ENCODE data around the gene LRP2. TPM values are rescaled to one million over a fixed set of nuclear protein-coding genes. Genes with fewer than 3 reads are reported as not detected.

LRP2 gene
- total and polyA plus RNA-seq, 2 experiments from 2014 or later, result 0.68 to 2.7 TPM

DNA sequence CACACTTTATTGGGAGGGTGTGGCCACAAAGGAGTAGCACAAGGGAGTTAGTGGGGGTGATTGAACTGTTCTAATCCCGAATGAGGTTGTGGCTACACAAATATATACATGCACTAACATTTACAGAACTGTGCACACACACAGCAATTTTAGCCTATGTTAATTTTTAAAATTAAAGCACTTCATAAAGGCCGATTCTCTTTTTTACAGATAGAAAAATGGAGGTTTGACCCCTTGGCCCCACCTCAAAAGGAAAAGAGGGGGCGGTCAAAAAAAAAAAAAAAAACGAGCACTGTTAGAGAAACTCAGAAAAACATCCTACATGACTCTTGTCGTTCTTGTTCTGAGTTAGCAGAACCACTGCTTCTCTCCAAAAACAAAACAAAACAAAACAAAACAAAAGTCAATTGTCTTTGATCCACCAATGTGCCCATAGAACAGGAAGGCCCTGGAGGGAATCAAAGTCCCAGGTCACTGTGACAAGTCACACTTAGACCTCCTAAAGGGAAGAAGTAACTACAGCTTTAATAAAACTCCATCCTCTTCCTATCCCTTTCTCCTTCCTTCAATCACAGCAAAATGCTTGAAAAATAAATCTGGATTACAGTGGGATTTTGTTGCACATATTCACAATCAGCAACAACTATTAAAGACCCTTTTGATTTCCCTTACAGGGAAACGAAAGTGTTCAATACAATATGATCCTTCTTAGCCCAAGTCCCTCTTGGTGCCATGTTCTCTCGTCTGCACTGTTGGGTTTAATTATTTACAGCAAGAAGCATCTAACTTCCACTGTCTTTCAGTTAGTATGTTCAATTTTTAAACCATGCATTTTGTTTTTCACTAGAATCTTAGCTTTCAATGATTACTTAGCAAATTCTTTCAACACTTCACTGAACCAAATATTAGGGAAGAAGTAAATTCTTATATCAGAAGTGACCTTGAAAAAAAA lies 16.6 kb downstream of the LRP2 start:
- Histone ChIP-seq H3K36me3 (ENCODE audit: insufficient read depth) (no peaks in the 10 kb centered on the region), H3K4me1 (ENCODE audit: insufficient read depth) (no peaks in the 10 kb centered on the region), H3K27me3 (ENCODE audit: insufficient read depth) (no peaks in the 10 kb centered on the region), H3K79me2 (replicated peaks; ENCODE audit: insufficient read depth) (no peaks in the 10 kb centered on the region), H3F3A (replicated peaks; ENCODE audit: low read depth) (no peaks in the 10 kb centered on the region), H3K27ac (ENCODE audit: low read depth) (no peak overlapping the region), H2AFZ (no peak overlapping the region), H4K20me1 (replicated peaks; ENCODE audit: insufficient read depth) (no peaks in the 10 kb centered on the region), H3K4me3 (no peak overlapping the region), H3K9me2 (ENCODE audit: insufficient read depth) (0 out of 2 replicates have a peak, but pooled peaks cover under 1% of the 10 kb centered on the region), H3K4me2 (no peak overlapping the region)
- no peaks in the 10 kb centered on the region for H3K9me3 Mint-ChIP-seq
- H3K27me3 Mint-ChIP-seq (ENCODE audit: insufficient read depth, low read depth, poor library complexity), result no peaks in the 10 kb centered on the region
- TF ChIP-seq EZH2 (IDR thresholded peaks at IDR 0.05; ENCODE audit: low read depth, unreplicated experiment), result no peak
- no peak for TF ChIP-seq JUNB (IDR thresholded peaks at IDR 0.05; ENCODE audit: unreplicated experiment)
- TF ChIP-seq CREB1 (CRISPR knock-in tag; IDR thresholded peaks at IDR 0.05; ENCODE audit: low read depth), result no peak
- no peak for TF ChIP-seq EZH2phosphoT487 (IDR thresholded peaks at IDR 0.05; ENCODE audit: unreplicated experiment)
- TF ChIP-seq ZNF331 (CRISPR knock-in tag; IDR thresholded peaks at IDR 0.05; ENCODE audit: low read depth), result no peak
- TF ChIP-seq, protein P1, sequence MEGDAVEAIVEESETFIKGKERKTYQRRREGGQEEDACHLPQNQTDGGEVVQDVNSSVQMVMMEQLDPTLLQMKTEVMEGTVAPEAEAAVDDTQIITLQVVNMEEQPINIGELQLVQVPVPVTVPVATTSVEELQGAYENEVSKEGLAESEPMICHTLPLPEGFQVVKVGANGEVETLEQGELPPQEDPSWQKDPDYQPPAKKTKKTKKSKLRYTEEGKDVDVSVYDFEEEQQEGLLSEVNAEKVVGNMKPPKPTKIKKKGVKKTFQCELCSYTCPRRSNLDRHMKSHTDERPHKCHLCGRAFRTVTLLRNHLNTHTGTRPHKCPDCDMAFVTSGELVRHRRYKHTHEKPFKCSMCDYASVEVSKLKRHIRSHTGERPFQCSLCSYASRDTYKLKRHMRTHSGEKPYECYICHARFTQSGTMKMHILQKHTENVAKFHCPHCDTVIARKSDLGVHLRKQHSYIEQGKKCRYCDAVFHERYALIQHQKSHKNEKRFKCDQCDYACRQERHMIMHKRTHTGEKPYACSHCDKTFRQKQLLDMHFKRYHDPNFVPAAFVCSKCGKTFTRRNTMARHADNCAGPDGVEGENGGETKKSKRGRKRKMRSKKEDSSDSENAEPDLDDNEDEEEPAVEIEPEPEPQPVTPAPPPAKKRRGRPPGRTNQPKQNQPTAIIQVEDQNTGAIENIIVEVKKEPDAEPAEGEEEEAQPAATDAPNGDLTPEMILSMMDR (conservative IDR thresholded peaks at IDR 0.05; ENCODE audit: low read depth in 2 of 2), result no peak
- TF ChIP-seq, protein P2, sequence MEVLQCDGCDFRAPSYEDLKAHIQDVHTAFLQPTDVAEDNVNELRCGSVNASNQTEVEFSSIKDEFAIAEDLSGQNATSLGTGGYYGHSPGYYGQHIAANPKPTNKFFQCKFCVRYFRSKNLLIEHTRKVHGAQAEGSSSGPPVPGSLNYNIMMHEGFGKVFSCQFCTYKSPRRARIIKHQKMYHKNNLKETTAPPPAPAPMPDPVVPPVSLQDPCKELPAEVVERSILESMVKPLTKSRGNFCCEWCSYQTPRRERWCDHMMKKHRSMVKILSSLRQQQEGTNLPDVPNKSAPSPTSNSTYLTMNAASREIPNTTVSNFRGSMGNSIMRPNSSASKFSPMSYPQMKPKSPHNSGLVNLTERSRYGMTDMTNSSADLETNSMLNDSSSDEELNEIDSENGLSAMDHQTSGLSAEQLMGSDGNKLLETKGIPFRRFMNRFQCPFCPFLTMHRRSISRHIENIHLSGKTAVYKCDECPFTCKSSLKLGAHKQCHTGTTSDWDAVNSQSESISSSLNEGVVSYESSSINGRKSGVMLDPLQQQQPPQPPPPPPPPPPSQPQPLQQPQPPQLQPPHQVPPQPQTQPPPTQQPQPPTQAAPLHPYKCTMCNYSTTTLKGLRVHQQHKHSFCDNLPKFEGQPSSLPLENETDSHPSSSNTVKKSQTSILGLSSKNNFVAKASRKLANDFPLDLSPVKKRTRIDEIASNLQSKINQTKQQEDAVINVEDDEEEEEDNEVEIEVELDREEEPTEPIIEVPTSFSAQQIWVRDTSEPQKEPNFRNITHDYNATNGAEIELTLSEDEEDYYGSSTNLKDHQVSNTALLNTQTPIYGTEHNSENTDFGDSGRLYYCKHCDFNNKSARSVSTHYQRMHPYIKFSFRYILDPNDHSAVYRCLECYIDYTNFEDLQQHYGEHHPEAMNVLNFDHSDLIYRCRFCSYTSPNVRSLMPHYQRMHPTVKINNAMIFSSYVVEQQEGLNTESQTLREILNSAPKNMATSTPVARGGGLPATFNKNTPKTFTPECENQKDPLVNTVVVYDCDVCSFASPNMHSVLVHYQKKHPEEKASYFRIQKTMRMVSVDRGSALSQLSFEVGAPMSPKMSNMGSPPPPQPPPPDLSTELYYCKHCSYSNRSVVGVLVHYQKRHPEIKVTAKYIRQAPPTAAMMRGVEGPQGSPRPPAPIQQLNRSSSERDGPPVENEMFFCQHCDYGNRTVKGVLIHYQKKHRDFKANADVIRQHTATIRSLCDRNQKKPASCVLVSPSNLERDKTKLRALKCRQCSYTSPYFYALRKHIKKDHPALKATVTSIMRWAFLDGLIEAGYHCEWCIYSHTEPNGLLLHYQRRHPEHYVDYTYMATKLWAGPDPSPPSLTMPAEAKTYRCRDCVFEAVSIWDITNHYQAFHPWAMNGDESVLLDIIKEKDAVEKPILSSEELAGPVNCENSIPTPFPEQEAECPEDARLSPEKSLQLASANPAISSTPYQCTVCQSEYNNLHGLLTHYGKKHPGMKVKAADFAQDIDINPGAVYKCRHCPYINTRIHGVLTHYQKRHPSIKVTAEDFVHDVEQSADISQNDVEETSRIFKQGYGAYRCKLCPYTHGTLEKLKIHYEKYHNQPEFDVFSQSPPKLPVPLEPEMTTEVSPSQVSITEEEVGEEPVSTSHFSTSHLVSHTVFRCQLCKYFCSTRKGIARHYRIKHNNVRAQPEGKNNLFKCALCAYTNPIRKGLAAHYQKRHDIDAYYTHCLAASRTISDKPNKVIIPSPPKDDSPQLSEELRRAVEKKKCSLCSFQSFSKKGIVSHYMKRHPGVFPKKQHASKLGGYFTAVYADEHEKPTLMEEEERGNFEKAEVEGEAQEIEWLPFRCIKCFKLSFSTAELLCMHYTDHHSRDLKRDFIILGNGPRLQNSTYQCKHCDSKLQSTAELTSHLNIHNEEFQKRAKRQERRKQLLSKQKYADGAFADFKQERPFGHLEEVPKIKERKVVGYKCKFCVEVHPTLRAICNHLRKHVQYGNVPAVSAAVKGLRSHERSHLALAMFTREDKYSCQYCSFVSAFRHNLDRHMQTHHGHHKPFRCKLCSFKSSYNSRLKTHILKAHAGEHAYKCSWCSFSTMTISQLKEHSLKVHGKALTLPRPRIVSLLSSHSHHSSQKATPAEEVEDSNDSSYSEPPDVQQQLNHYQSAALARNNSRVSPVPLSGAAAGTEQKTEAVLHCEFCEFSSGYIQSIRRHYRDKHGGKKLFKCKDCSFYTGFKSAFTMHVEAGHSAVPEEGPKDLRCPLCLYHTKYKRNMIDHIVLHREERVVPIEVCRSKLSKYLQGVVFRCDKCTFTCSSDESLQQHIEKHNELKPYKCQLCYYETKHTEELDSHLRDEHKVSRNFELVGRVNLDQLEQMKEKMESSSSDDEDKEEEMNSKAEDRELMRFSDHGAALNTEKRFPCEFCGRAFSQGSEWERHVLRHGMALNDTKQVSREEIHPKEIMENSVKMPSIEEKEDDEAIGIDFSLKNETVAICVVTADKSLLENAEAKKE (CRISPR knock-in tag; IDR thresholded peaks at IDR 0.05), result no peak
- TF ChIP-seq NANOG (IDR thresholded peaks at IDR 0.05; ENCODE audit: borderline replicate concordance), result no peak
- no peak for TF ChIP-seq ZNF114 (CRISPR knock-in tag; IDR thresholded peaks at IDR 0.05)
- H3K27ac Mint-ChIP-seq, result no peak overlapping the region
- no peaks in the 10 kb centered on the region for H3K4me1 Mint-ChIP-seq
- H3K4me3 Mint-ChIP-seq, result no peak overlapping the region
- H3K36me3 Mint-ChIP-seq (ENCODE audit: low read depth), result no peaks in the 10 kb centered on the region
- ATAC-seq, result no peak
- DNase-seq (ENCODE audit: low spot score), result no peak

All from GM23338 (cell line).